H7 (cell line): ENCODE data around the gene USP17L5. TPM values are rescaled to one million over a fixed set of nuclear protein-coding genes. Genes with fewer than 3 reads are reported as not detected.

Experiments
- total RNA-seq: library from RNA; depleted of rRNA; stranded (reverse); fragments of >200 nt; shearing (Covaris generic); gene quantifications from 2 replicates; pipeline ENCODE4 v1.2.3, GENCODE V29; 2014; rRNA removed

USP17L5 gene
- total RNA-seq, 1 experiment from 2014 or later, result not detected

Other genes starting within 250 kb of the USP17L5 start
- not detected in 2 replicates for gene FAM90A26, start 169.0 kb upstream of the USP17L5 start, total RNA-seq
- not detected in 2 replicates for gene USP17L10, start 128.7 kb upstream of the USP17L5 start, total RNA-seq
- not detected in 2 replicates for gene USP17L11, start 124.0 kb upstream of the USP17L5 start, total RNA-seq
- gene USP17L12, start 119.3 kb upstream of the USP17L5 start, total RNA-seq, result not detected in 2 replicates
- gene USP17L13, start 114.5 kb upstream of the USP17L5 start, total RNA-seq, result not detected in 2 replicates
- gene USP17L15, start 105.0 kb upstream of the USP17L5 start, total RNA-seq, result not detected in 2 replicates
- gene USP17L17, start 95.5 kb upstream of the USP17L5 start, total RNA-seq, result not detected in 2 replicates
- gene USP17L18, start 90.8 kb upstream of the USP17L5 start, total RNA-seq, result not detected in 2 replicates
- not detected in 2 replicates for gene USP17L19, start 86.0 kb upstream of the USP17L5 start, total RNA-seq
- not detected in 2 replicates for gene USP17L20, start 81.3 kb upstream of the USP17L5 start, total RNA-seq
- gene USP17L21, start 76.5 kb upstream of the USP17L5 start, total RNA-seq, result not detected in 2 replicates
- not detected in 2 replicates for gene USP17L22, start 71.8 kb upstream of the USP17L5 start, total RNA-seq
- gene USP17L24, start 14.2 kb upstream of the USP17L5 start, total RNA-seq, result not detected in 2 replicates
- gene USP17L25, start 9.5 kb upstream of the USP17L5 start, total RNA-seq, result not detected in 2 replicates
- not detected in 2 replicates for gene USP17L26, start 4.7 kb upstream of the USP17L5 start, total RNA-seq
- gene USP17L27, start 4.7 kb downstream of the USP17L5 start, total RNA-seq, result not detected in 2 replicates
- not detected in 2 replicates for gene USP17L28, start 9.5 kb downstream of the USP17L5 start, total RNA-seq
- gene USP17L29, start 14.2 kb downstream of the USP17L5 start, total RNA-seq, result not detected in 2 replicates
- not detected in 2 replicates for gene USP17L30, start 23.7 kb downstream of the USP17L5 start, total RNA-seq
- gene DEFB131A, start 105.0 kb downstream of the USP17L5 start, total RNA-seq, result not detected in 2 replicates